HepG2 (cell line): ENCODE measurements around the gene LRRC45. TPM values are rescaled to one million over a fixed set of nuclear protein-coding genes. Genes with fewer than 3 reads are reported as not detected.

Experiments used
- ARID2 ChIP-seq: sonication (generic); formaldehyde crosslinking; IDR thresholded peaks from 2 replicates; pipeline ENCODE4 v1.8.1; 2022; ENCODE audit warnings: mild to moderate bottlenecking, missing genetic modification reagents, borderline replicate concordance
- BORCS8-MEF2B ChIP-seq: sonication (generic); formaldehyde crosslinking; IDR thresholded peaks from 2 replicates; pipeline ENCODE4 v1.8.0; 2022; ENCODE audit warnings: mild to moderate bottlenecking, missing genetic modification reagents
- GTF3A ChIP-seq: sonication (generic); formaldehyde crosslinking; conservative IDR thresholded peaks from 2 replicates; pipeline ENCODE4 v1.4.0; 2020; ENCODE audit warnings: mild to moderate bottlenecking, missing genetic modification reagents
- NCOA5 ChIP-seq: sonication (generic); formaldehyde crosslinking; IDR thresholded peaks from 2 replicates; pipeline ENCODE4 v1.4.0; 2020; ENCODE audit warnings: missing genetic modification reagents
- NCOR1 ChIP-seq: fragments of 200-600 bp; sonication (generic); IDR thresholded peaks from 2 replicates; pipeline ENCODE4 v1.7.0; 2017; ENCODE audit warnings: antibody characterized with exemption, low read length, borderline replicate concordance
- SP1 ChIP-seq, 2 experiments: fragments of 450-650 bp in 1 of 2; sonication (generic) in 1 of 2; formaldehyde crosslinking in 1 of 2; IDR thresholded peaks; 2 replicates each; pipeline versions ENCODE4 v1.4.0 to v1.6.1; 2016 to 2020; ENCODE audit warnings: missing genetic modification reagents in 1 of 2
- ZBTB7A ChIP-seq: sonication (generic); formaldehyde crosslinking; IDR thresholded peaks from 2 replicates; pipeline ENCODE4 v1.8.0; 2022; ENCODE audit warnings: mild to moderate bottlenecking, missing genetic modification reagents
- ZNF136 ChIP-seq: sonication (generic); formaldehyde crosslinking; IDR thresholded peaks from 2 replicates; pipeline ENCODE4 v1.8.1; 2022; ENCODE audit warnings: low read depth, mild to moderate bottlenecking, moderate library complexity, missing genetic modification reagents
- ZNF234 ChIP-seq: sonication (generic); formaldehyde crosslinking; conservative IDR thresholded peaks from 2 replicates; pipeline ENCODE4 v1.5.1; 2020; ENCODE audit warnings: mild to moderate bottlenecking, missing genetic modification reagents
- ZNF333 ChIP-seq: sonication (generic); formaldehyde crosslinking; IDR thresholded peaks from 2 replicates; pipeline ENCODE4 v1.4.0; 2020; ENCODE audit warnings: mild to moderate bottlenecking, missing genetic modification reagents, borderline replicate concordance
- ZNF468 ChIP-seq: sonication (generic); formaldehyde crosslinking; IDR thresholded peaks from 2 replicates; pipeline ENCODE4 v1.8.0; 2022; ENCODE audit warnings: mild to moderate bottlenecking, moderate library complexity, missing genetic modification reagents
- ZNF589 ChIP-seq: sonication (generic); formaldehyde crosslinking; conservative IDR thresholded peaks from 2 replicates; pipeline ENCODE4 v1.8.0; 2022; ENCODE audit warnings: mild to moderate bottlenecking, moderate library complexity, missing genetic modification reagents
- ZNF768 ChIP-seq: sonication (generic); formaldehyde crosslinking; IDR thresholded peaks from 2 replicates; pipeline ENCODE4 v1.4.0; 2020; ENCODE audit warnings: missing genetic modification reagents
- polyA plus RNA-seq, 8 experiments: library from polyadenylated mRNA; depleted of rRNA in 3 of 8; stranded (reverse) in 7 of 8; unstranded in 1 of 8; fragments of >200 nt; fragmentation: Illumina TruSeq in 4 of 8; extraction: Trizol in 4 of 8; gene quantifications; 2 replicates each; pipeline versions ENCODE4 v1.2.1 to v1.2.3, GENCODE V29; 2011 to 2016; ENCODE audit warnings: low read depth in 4 of 8, missing spikeins in 1 of 8, mixed read lengths in 1 of 8; ENCODE audit not compliant: insufficient read depth in 1 of 8
- total RNA-seq, 5 experiments: library from RNA; depleted of rRNA; stranded (reverse); fragments of >200 nt; fragmentation: Illumina TruSeq; extraction: Trizol; gene quantifications; 2 replicates each; pipeline ENCODE4 v1.2.3, GENCODE V29; 2016; ENCODE audit warnings: low read depth in 1 of 5
- TF ChIP-seq, protein P1 (sequence below): IDR thresholded peaks from 2 replicates; pipeline ENCODE4 v1.6.1; 2016
- TF ChIP-seq, protein P2 (sequence below): sonication (generic); formaldehyde crosslinking; IDR thresholded peaks from 2 replicates; pipeline ENCODE4 v1.4.0; 2020; ENCODE audit warnings: low read depth, missing genetic modification reagents
- TF ChIP-seq, protein P3 (sequence below): sonication (generic); formaldehyde crosslinking; IDR thresholded peaks from 2 replicates; pipeline ENCODE4 v1.4.0; 2020; ENCODE audit warnings: mild to moderate bottlenecking, missing genetic modification reagents
- TF ChIP-seq, protein P4 (sequence below): sonication (generic); formaldehyde crosslinking; IDR thresholded peaks from 2 replicates; pipeline ENCODE4 v1.4.0; 2020; ENCODE audit warnings: missing genetic modification reagents

The LRRC45 gene
- total and polyA plus RNA-seq, 2 of the 13 experiments (the other 11 are each of a cell fraction or from before 2014, with no cell fraction given): 11.6 to 48.1 TPM

DNA sequence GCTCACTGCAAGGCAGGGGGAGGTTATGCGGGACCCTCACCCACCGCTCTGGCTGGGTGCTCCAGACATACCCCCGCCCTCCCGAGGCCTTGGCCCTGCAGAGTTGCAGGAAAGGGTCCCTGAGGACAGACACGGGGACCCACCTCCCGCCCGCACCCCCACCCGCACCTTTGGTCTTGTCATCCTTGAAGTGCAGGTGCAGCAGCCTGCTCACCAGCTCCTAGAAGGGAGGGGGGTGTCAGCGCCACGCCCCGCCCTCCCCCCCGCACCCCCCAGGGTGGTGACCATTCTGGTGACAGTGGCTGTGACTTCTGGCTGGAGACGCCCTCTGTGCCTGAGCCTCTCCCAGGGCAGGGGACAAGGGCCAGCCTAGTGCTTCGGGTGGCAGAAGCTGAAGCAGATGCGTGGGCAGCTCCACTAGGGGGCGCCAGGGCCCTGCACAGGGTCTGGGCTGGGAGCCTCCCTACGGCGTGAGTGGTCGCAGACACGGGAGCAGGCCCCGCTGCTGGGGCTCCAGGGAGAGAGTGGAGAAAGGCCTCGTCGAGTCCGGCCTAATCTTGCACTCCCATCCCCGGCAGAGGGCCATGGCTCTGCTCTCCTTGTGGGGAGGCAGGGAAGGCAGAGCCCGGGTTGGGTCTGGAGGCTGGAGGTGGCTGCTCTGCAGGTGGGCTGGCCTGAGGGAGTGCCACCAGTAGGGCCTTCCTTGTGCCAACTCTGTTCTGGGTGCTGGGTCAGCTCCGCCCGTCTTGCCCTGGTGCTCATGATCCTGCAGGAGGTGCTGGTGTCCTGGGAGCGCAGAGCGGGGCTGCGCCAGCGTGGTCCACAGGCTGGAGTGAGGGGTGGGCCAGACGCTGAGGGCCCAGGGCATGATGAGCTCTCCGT, 3.2 kb upstream of the LRRC45 start (continued):
- TF ChIP-seq, protein P1, sequence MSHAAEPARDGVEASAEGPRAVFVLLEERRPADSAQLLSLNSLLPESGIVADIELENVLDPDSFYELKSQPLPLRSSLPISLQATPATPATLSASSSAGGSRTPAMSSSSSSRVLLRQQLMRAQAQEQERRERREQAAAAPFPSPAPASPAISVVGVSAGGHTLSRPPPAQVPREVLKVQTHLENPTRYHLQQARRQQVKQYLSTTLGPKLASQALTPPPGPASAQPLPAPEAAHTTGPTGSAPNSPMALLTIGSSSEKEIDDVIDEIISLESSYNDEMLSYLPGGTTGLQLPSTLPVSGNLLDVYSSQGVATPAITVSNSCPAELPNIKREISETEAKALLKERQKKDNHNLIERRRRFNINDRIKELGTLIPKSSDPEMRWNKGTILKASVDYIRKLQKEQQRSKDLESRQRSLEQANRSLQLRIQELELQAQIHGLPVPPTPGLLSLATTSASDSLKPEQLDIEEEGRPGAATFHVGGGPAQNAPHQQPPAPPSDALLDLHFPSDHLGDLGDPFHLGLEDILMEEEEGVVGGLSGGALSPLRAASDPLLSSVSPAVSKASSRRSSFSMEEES (CRISPR knock-in tag): peak; percentile 31
- TF ChIP-seq BORCS8-MEF2B (CRISPR knock-in tag): no peak
- TF ChIP-seq ZNF768: 0 out of 2 replicates have a peak, but pooled peaks have one; percentile 20
- peak; percentile 51; the same call in 1 of the 2 replicates for TF ChIP-seq ZNF589 (CRISPR knock-in tag)
- TF ChIP-seq NCOA5: peak; percentile 97
- TF ChIP-seq, protein P2, sequence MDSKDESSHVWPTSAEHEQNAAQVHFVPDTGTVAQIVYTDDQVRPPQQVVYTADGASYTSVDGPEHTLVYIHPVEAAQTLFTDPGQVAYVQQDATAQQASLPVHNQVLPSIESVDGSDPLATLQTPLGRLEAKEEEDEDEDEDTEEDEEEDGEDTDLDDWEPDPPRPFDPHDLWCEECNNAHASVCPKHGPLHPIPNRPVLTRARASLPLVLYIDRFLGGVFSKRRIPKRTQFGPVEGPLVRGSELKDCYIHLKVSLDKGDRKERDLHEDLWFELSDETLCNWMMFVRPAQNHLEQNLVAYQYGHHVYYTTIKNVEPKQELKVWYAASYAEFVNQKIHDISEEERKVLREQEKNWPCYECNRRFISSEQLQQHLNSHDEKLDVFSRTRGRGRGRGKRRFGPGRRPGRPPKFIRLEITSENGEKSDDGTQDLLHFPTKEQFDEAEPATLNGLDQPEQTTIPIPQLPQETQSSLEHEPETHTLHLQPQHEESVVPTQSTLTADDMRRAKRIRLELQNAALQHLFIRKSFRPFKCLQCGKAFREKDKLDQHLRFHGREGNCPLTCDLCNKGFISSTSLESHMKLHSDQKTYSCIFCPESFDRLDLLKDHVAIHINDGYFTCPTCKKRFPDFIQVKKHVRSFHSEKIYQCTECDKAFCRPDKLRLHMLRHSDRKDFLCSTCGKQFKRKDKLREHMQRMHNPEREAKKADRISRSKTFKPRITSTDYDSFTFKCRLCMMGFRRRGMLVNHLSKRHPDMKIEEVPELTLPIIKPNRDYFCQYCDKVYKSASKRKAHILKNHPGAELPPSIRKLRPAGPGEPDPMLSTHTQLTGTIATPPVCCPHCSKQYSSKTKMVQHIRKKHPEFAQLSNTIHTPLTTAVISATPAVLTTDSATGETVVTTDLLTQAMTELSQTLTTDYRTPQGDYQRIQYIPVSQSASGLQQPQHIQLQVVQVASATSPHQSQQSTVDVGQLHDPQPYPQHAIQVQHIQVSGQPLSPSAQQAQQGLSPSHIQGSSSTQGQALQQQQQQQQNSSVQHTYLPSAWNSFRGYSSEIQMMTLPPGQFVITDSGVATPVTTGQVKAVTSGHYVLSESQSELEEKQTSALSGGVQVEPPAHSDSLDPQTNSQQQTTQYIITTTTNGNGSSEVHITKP (CRISPR knock-in tag): no peak
- TF ChIP-seq, protein P3, sequence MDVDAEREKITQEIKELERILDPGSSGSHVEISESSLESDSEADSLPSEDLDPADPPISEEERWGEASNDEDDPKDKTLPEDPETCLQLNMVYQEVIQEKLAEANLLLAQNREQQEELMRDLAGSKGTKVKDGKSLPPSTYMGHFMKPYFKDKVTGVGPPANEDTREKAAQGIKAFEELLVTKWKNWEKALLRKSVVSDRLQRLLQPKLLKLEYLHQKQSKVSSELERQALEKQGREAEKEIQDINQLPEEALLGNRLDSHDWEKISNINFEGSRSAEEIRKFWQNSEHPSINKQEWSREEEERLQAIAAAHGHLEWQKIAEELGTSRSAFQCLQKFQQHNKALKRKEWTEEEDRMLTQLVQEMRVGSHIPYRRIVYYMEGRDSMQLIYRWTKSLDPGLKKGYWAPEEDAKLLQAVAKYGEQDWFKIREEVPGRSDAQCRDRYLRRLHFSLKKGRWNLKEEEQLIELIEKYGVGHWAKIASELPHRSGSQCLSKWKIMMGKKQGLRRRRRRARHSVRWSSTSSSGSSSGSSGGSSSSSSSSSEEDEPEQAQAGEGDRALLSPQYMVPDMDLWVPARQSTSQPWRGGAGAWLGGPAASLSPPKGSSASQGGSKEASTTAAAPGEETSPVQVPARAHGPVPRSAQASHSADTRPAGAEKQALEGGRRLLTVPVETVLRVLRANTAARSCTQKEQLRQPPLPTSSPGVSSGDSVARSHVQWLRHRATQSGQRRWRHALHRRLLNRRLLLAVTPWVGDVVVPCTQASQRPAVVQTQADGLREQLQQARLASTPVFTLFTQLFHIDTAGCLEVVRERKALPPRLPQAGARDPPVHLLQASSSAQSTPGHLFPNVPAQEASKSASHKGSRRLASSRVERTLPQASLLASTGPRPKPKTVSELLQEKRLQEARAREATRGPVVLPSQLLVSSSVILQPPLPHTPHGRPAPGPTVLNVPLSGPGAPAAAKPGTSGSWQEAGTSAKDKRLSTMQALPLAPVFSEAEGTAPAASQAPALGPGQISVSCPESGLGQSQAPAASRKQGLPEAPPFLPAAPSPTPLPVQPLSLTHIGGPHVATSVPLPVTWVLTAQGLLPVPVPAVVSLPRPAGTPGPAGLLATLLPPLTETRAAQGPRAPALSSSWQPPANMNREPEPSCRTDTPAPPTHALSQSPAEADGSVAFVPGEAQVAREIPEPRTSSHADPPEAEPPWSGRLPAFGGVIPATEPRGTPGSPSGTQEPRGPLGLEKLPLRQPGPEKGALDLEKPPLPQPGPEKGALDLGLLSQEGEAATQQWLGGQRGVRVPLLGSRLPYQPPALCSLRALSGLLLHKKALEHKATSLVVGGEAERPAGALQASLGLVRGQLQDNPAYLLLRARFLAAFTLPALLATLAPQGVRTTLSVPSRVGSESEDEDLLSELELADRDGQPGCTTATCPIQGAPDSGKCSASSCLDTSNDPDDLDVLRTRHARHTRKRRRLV: 0 out of 2 replicates have a peak, but pooled peaks have one; percentile 52
- TF ChIP-seq, protein P4, sequence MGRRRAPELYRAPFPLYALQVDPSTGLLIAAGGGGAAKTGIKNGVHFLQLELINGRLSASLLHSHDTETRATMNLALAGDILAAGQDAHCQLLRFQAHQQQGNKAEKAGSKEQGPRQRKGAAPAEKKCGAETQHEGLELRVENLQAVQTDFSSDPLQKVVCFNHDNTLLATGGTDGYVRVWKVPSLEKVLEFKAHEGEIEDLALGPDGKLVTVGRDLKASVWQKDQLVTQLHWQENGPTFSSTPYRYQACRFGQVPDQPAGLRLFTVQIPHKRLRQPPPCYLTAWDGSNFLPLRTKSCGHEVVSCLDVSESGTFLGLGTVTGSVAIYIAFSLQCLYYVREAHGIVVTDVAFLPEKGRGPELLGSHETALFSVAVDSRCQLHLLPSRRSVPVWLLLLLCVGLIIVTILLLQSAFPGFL (CRISPR knock-in tag): no peak
- no peak; the same call in 1 of the 2 replicates for TF ChIP-seq ZNF333 (CRISPR knock-in tag)
- no peak for TF ChIP-seq ARID2
- TF ChIP-seq ZNF136: no peak
- TF ChIP-seq ZBTB7A (CRISPR knock-in tag): no peak; the same call in none of the 2 replicates
- TF ChIP-seq SP1 (IDR thresholded peaks at IDR 0.05): no peak
- no peak for TF ChIP-seq SP1 (CRISPR knock-in tag; IDR thresholded peaks at IDR 0.05)
- peak; percentile 75; the same call in 1 of the 2 replicates for TF ChIP-seq ZNF468 (CRISPR knock-in tag)
- TF ChIP-seq ZNF234 (CRISPR knock-in tag): no peak
- TF ChIP-seq NCOR1: no peak
- no peak for TF ChIP-seq GTF3A (CRISPR knock-in tag)
